ENCODE results near the gene TTC24. TPM values are rescaled to one million over a fixed set of nuclear protein-coding genes. Genes with fewer than 3 reads are reported as not detected.
"Not testable (repeated sequence)": the region's sequence is repeated elsewhere in the genome, so short reads cannot be mapped to it uniquely, and the experiment has no call there.

Gene TTC24
- polyA plus RNA-seq, 3 donors from 2014 or later: 0.40 to 1.1 (median 0.72) TPM

DNA sequence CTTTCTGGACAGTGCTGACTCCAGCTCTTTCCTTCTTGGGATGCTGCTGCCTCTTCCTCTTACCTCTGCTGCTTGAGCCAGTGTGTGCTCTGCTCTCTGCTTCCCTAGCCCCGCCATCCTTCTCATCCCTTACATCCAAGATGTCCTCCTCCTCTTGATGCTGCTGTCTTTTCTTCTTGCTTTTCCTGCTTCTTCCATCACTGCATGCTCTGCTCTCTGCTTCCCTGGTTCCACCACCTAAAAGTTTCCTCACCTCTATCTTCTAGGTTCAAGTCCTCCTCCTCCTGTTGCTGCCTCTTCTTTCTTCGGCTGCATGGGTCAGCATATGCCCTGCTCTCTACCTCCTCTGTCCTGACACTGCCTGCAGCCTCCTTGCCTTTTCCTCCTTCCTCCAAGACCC, 15.5 kb downstream of the TTC24 start:
- peaks cover 17 to 21% of the 10 kb centered on the region in 2 donors for H3K4me1 Mint-ChIP-seq

DNA sequence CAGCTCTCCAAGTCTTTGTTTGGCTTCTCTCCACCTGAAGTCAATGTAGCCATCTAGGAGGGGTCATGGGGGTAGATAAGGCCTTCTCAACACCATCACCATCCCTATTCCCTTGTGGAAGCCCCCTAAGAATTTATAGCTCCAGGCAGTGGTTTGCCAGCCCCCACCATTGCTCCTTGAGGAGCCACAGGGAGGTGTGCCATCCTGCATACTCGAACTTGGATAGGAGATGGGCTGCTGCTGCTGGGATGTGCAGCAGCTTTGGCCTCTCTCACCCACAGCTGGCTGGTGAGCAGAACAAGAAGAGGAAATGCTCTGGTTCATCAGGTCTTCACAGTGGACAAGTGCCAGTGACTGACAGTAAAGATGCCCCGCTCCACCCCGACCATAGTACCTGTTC, 16.9 kb downstream of the TTC24 start:
- Mint-ChIP-seq H3K27me3 (ENCODE audit: low read depth in 3 of 3) (peaks cover under 1 to 3% (median under 1%) of the 10 kb centered on the region in 3 donors), H3K4me1 (peaks cover 25 to 26% of the 10 kb centered on the region in 2 donors), H3K4me3 (no peak overlapping the region), H3K27ac (peak overlapping the region in 3 of 6 donors; percentile 23 to 62 (median 53)), H3K36me3 (peaks cover 8 to 18% (median 9%) of the 10 kb centered on the region in 3 donors), H3K9me3 (no peaks in the 10 kb centered on the region)
- DNase-seq: no peak

More for the DNA sequence above, 15.5 kb downstream of the TTC24 start:
- no peak for DNase-seq
- peak overlapping the region in 1 of 5 donors; percentile 33 for H3K4me3 Mint-ChIP-seq
- peak overlapping the region in 4 of 6 donors; percentile 15 to 74 (median 48) for H3K27ac Mint-ChIP-seq
- no peaks in the 10 kb centered on the region for H3K9me3 Mint-ChIP-seq
- peaks cover 8 to 18% (median 9%) of the 10 kb centered on the region in 3 donors for H3K36me3 Mint-ChIP-seq
- H3K27me3 Mint-ChIP-seq (ENCODE audit: low read depth in 3 of 3): peaks cover 2% of the 10 kb centered on the region in 3 donors

- H3K9me3 Mint-ChIP-seq: no peaks in the 10 kb centered on the region
- DNase-seq: no peak
- no peak overlapping the region for H3K4me3 Mint-ChIP-seq
- peaks cover 27 to 30% of the 10 kb centered on the region in 2 donors for H3K4me1 Mint-ChIP-seq
- peaks cover 8 to 18% (median 9%) of the 10 kb centered on the region in 3 donors for H3K36me3 Mint-ChIP-seq
- peaks cover 0 to 3% (median 2%) of the 10 kb centered on the region in 3 donors for H3K27me3 Mint-ChIP-seq (ENCODE audit: low read depth in 3 of 3)
- H3K27ac Mint-ChIP-seq: peak overlapping the region in 1 of 6 donors; percentile 5
Observed at GRCh38 chr1:156598125-156598524, 18.6 kb downstream of the TTC24 start.

DNA sequence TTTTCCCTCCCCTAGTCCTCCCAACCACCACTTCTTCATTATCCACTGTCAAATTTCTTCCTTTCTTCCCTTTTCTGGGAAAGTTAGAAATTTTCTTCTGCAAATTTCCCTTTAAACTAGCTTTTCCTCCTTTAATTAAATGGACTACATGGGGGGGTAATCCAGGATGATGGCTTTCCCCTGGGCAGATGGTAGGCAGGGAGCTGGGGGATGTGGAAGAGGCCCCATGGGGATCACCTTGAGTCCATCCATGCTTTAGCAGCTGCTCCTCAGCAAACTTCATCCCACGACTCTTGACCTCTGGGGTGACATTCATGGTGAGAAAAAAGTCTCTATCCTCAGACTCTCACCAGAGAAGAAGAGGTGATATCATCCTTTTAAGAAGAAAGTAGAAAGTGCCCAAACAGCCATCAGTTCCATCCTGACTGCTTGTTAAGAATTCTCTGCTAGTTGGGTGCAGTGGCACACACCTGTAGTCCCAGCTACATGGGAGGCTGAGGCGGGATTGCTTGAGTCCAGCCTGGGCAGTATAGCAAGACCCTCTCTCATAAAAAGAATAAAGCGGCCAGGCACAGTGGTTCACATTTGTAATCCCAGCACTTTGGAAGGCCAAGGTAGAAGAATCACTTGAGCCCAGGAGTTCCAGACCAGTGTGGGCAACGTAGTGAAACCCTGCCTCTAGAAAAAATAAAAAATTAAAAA, 19.4 kb downstream of the TTC24 start:
- peaks cover 27 to 30% of the 10 kb centered on the region in 2 donors for H3K4me1 Mint-ChIP-seq
- H3K9me3 Mint-ChIP-seq: no peaks in the 10 kb centered on the region
- H3K36me3 Mint-ChIP-seq: peaks cover 8 to 18% (median 9%) of the 10 kb centered on the region in 3 donors
- no peak for DNase-seq
- peaks cover 0 to 3% (median 2%) of the 10 kb centered on the region in 3 donors for H3K27me3 Mint-ChIP-seq (ENCODE audit: low read depth in 3 of 3)
- H3K4me3 Mint-ChIP-seq: peak overlapping the region in 2 of 5 donors; percentile 15 to 38
- peak overlapping the region in 1 of 6 donors; percentile 51 for H3K27ac Mint-ChIP-seq

- H3K9me3 Mint-ChIP-seq: no peaks in the 10 kb centered on the region
- peak overlapping the region in 4 of 6 donors; percentile 40 to 96 (median 56) for H3K27ac Mint-ChIP-seq
- peaks cover 27 to 30% of the 10 kb centered on the region in 2 donors for H3K4me1 Mint-ChIP-seq
- H3K4me3 Mint-ChIP-seq: peak overlapping the region in 3 of 5 donors; percentile 38 to 94 (median 90)
- peaks cover 0 to 3% (median 2%) of the 10 kb centered on the region in 3 donors for H3K27me3 Mint-ChIP-seq (ENCODE audit: low read depth in 3 of 3)
- no peak for DNase-seq
- H3K36me3 Mint-ChIP-seq: peaks cover 8 to 17% (median 9%) of the 10 kb centered on the region in 3 donors
Observed at GRCh38 chr1:156599811-156600210, 20.3 kb downstream of the TTC24 start.

GRCh38 chr1:156600733-156601121, 21.2 kb downstream of the TTC24 start:
- DNase-seq: no peak
- Mint-ChIP-seq H3K27ac (peak overlapping the region; percentile 89 to 99 (median 96)), H3K36me3 (peaks cover 0 to 12% (median 6%) of the 10 kb centered on the region in 3 donors), H3K4me1 (peaks cover 25 to 30% of the 10 kb centered on the region in 2 donors), H3K27me3 (ENCODE audit: low read depth in 3 of 3) (peaks cover 0 to 2% (median 2%) of the 10 kb centered on the region in 3 donors), H3K4me3 (peak overlapping the region; percentile 90 to 100 (median 98)), H3K9me3 (no peaks in the 10 kb centered on the region)

DNA sequence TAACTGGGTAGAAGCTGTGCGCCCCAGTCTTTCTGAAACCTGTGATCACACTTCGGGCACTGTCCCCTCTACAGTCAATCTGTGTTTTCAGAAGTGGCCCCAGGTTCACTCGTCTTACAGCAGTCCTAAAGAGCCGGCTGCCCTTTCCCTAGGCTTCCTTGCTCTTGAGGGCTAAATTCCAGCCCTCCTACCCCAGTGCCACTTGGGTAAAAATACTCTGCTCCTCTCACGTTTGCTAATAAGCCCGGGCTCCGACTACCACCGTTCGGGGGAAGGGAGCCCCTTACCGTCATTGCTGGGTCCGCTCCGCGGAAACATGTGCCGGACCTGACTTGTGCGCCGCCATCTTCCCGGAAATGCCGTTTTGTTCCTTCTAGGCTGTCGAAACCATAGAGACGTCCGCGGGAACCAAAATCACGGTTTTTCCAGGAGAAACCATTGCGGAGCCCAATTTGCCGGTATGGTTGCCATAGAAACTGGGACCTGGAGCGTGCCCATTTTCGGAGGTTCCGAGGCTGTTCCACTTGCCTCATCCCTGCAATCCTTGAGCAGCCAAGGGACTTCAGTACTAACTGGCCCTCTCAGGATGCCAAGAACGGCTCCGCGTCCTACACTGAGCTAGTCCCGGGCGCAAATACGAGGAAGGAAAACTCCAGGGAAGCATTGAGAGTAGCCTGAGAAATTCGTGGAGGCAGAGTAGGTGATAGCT, 21.8 kb downstream of the TTC24 start, which contains the start of gene GPATCH4:
Gene GPATCH4, minus strand, starts transcription at position 358 of the 709 bp plus-strand sequence.
- H3K36me3 Mint-ChIP-seq: peaks cover 0 to 8% (median 6%) of the 10 kb centered on the region in 3 donors
- peak; percentile 69 to 74 (median 73) for DNase-seq
- no peaks in the 10 kb centered on the region for H3K9me3 Mint-ChIP-seq
- H3K4me1 Mint-ChIP-seq: peaks cover 25 to 30% of the 10 kb centered on the region in 2 donors
- peak within 1 kb of the TSS; percentile 89 to 99 (median 96) for H3K27ac Mint-ChIP-seq
- H3K27me3 Mint-ChIP-seq (ENCODE audit: low read depth in 3 of 3): peaks cover 0 to 2% (median 2%) of the 10 kb centered on the region in 3 donors
- peak within 1 kb of the TSS; percentile 90 to 100 (median 98) for H3K4me3 Mint-ChIP-seq

- peaks cover 0 to 6% (median 5%) of the 10 kb centered on the region in 3 donors for H3K36me3 Mint-ChIP-seq
- DNase-seq: no peak
- no peaks in the 10 kb centered on the region for H3K9me3 Mint-ChIP-seq
- peaks cover 0 to 2% (median 2%) of the 10 kb centered on the region in 3 donors for H3K27me3 Mint-ChIP-seq (ENCODE audit: low read depth in 3 of 3)
- H3K4me3 Mint-ChIP-seq: peak overlapping the region; percentile 90 to 100 (median 98)
- H3K27ac Mint-ChIP-seq: peak overlapping the region; percentile 45 to 99 (median 96)
- H3K4me1 Mint-ChIP-seq: peaks cover 25 to 30% of the 10 kb centered on the region in 2 donors
Observed at GRCh38 chr1:156601892-156602291, 22.4 kb downstream of the TTC24 start.

- Mint-ChIP-seq H3K9me3 (no peaks in the 10 kb centered on the region), H3K36me3 (peaks cover 0 to 6% (median 0%) of the 10 kb centered on the region in 3 donors), H3K27me3 (ENCODE audit: low read depth in 3 of 3) (peaks cover 0 to 2% (median 2%) of the 10 kb centered on the region in 3 donors), H3K4me3 (peak overlapping the region; percentile 63 to 72 (median 65)), H3K4me1 (peaks cover 25 to 30% of the 10 kb centered on the region in 2 donors), H3K27ac (peak overlapping the region in 2 of 6 donors; percentile 24 to 34)
- DNase-seq: no peak
Observed at GRCh38 chr1:156602557-156602993, 23.1 kb downstream of the TTC24 start.

- H3K4me3 Mint-ChIP-seq; H3K9me3 Mint-ChIP-seq; H3K36me3 Mint-ChIP-seq; H3K27ac Mint-ChIP-seq; DNase-seq; H3K27me3 Mint-ChIP-seq (ENCODE audit: low read depth in 3 of 3); H3K4me1 Mint-ChIP-seq: not testable (repeated sequence)
Observed at GRCh38 chr1:156607344-156607743, 27.8 kb downstream of the TTC24 start.

GRCh38 chr1:156608036-156608674, 28.6 kb downstream of the TTC24 start:
- Mint-ChIP-seq H3K27ac (no peak overlapping the region), H3K36me3 (peaks cover 0 to 3% (median 0%) of the 10 kb centered on the region in 3 donors), H3K4me1 (peaks cover 0 to 2% of the 10 kb centered on the region in 2 donors), H3K27me3 (ENCODE audit: low read depth in 3 of 3) (peaks cover 2 to 10% (median 4%) of the 10 kb centered on the region in 3 donors), H3K4me3 (no peak overlapping the region), H3K9me3 (no peaks in the 10 kb centered on the region)
- peak; percentile 56 to 71 (median 63) for DNase-seq

GRCh38 chr1:156608981-156609380, 29.5 kb downstream of the TTC24 start:
- peaks cover 2 to 10% (median 4%) of the 10 kb centered on the region in 3 donors for H3K27me3 Mint-ChIP-seq (ENCODE audit: low read depth in 3 of 3)
- peaks cover 0 to 3% (median 0%) of the 10 kb centered on the region in 3 donors for H3K36me3 Mint-ChIP-seq
- no peaks in the 10 kb centered on the region for H3K9me3 Mint-ChIP-seq
- no peak overlapping the region for H3K27ac Mint-ChIP-seq
- H3K4me1 Mint-ChIP-seq: peaks cover 0 to 2% of the 10 kb centered on the region in 2 donors
- peak in 1 of 3 donors; percentile 39 for DNase-seq
- H3K4me3 Mint-ChIP-seq: no peak overlapping the region

DNA sequence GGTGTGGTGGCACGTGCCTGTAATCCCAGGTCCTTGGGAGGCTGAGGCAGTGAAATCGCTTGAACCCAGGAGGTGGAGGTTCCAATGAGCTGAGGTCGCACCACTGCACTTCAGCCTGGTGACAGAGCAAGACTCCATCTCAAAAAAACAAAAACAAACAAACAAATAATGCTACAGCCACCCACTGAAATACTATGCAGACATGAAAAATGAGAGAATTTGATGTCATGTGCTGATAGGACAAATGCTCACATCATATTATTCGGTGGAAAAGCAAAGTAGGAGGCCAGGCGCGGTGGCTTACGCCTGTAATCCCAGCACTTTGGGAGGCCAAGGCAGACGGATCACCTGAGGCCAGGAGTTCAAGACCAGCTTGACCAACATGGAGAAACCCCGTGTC, 30.5 kb downstream of the TTC24 start:
- not testable (repeated sequence) for H3K4me3 Mint-ChIP-seq, H3K36me3 Mint-ChIP-seq, H3K4me1 Mint-ChIP-seq, H3K9me3 Mint-ChIP-seq, DNase-seq, H3K27ac Mint-ChIP-seq
- peaks cover 2 to 10% (median 4%) of the 10 kb centered on the region in 3 donors for H3K27me3 Mint-ChIP-seq (ENCODE audit: low read depth in 3 of 3)

All from immature natural killer cell (primary cell).